ENCODE data around the gene TNFAIP8L1. TPM values are rescaled to one million over a fixed set of nuclear protein-coding genes. Genes with fewer than 3 reads are reported as not detected.

TNFAIP8L1 gene
- total RNA-seq, result 2.0 and 2.1 TPM in 2 replicates

DNA sequence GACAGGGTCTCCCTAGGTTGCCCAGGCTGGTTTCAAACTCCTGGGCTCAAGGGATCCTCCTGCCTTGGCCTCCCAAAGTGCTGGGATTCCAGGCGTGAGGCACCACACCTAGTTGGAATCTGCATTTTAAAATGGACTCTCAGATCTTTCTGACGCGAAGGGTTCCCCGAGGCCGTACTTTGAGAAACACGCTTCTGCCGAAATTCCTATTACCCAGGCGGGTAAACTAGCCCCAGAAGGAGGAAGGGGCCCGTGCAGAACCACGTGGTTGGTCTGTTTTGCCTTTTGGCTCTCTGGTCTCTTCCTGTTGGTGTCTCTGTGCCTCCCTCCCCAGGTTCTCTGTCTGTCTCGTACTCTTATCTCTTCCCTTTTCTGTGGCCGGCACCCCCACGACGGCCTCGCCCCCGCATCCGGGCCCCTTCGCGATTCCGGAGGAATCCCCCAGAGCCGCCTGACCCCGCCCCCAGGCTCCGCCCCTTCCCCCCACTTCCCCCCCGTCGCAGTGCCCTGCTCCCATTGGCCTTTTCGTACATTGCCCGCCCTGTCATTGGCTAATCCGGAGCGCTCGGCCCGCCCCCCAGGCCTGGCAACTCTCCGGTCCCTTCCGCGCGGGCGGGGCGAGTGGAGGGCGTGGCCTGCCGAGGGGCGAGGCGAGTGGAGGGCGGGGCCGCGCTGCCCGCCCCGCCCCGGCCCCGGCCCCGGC is at the start of gene TNFAIP8L1:
Gene TNFAIP8L1, plus strand, starts transcription at position 689 of the 703 bp plus-strand sequence. CDS start 12,354 bp downstream, outside the sequence.

DNA sequence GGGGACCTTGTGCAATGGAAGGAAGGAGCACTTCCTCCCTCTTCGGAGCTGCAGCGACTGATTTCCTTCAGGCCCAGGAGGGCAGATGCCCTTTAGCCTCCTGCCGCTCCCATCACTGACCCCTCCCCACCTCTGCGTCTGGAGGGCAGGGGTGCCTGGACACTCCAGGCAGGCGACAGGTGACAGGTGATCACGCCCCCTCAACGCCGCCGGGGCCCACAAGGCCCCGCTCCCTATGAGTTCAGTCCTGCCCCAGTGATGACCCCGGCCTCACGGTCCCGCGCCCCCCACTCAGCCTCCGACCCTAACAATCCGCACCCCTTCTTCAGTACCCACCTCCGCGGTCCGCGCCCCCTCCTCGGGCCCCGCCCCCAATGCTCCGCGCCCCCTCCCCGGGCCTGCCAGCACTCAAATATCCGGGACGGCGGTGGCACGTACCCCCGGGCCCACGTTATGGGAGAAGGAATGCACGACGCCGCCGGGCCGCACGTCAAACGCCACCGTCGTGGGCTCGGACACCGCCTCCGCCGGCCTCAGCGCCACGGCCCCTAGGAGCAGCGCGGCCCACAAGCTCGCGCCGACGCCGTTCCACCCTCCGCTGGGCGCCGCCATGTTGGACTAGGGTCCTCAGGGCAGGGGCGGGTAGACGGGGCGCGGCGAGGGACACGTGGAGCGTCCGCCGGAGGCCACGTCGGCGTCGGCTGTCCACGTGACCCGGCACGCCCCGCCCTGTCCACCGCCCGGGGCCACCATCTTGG is 30.6 kb downstream of the TNFAIP8L1 start, which contains the start of gene MYDGF:
Gene MYDGF, minus strand, starts transcription at position 620 of the 758 bp plus-strand sequence. Its CDS starts 8 bp downstream, at position 612.

Other genes with a start within 250 kb of the TNFAIP8L1 start
- 40.9 and 45.2 TPM in 2 replicates for gene SH3GL1, start 239.0 kb upstream of the TNFAIP8L1 start, total RNA-seq
- 6.6 and 6.8 TPM in 2 replicates for gene CHAF1A, start 236.9 kb upstream of the TNFAIP8L1 start, total RNA-seq
- gene UBXN6, start 181.7 kb upstream of the TNFAIP8L1 start, total RNA-seq, result 88.3 and 94.6 TPM in 2 replicates
- gene HDGFL2, start 167.2 kb upstream of the TNFAIP8L1 start, total RNA-seq, result 34.7 and 38.0 TPM in 2 replicates
- 0.26 and 2.9 TPM in 2 replicates for gene PLIN4, start 121.0 kb upstream of the TNFAIP8L1 start, total RNA-seq
- gene PLIN5, start 104.3 kb upstream of the TNFAIP8L1 start, total RNA-seq, result not detected in 2 replicates
- gene LRG1, start 99.5 kb upstream of the TNFAIP8L1 start, total RNA-seq, result not detected in 2 replicates
- 0.20 TPM in 2 replicates for gene SEMA6B, start 79.8 kb upstream of the TNFAIP8L1 start, total RNA-seq
- 271 and 327 TPM in 2 replicates for gene MYDGF, start 30.8 kb downstream of the TNFAIP8L1 start, total RNA-seq
- 28.5 and 51.1 TPM in 2 replicates for gene DPP9, start 84.3 kb downstream of the TNFAIP8L1 start, total RNA-seq
- 10.4 and 12.4 TPM in 2 replicates for gene FEM1A, start 152.2 kb downstream of the TNFAIP8L1 start, total RNA-seq
- gene TICAM1, start 192.2 kb downstream of the TNFAIP8L1 start, total RNA-seq, result 5.5 and 8.6 TPM in 2 replicates
- gene PLIN3, start 228.2 kb downstream of the TNFAIP8L1 start, total RNA-seq, result 166 and 313 TPM in 2 replicates